ENCODE results near the gene PKN2. TPM values are rescaled to one million over a fixed set of nuclear protein-coding genes. Genes with fewer than 3 reads are reported as not detected.
A peak's percentile ranks its signal among the peaks of the same experiment; 100 is the strongest.

Gene PKN2
- total RNA-seq, 2 experiments from 2014 or later = 16.4 to 24.9 TPM

DNA sequence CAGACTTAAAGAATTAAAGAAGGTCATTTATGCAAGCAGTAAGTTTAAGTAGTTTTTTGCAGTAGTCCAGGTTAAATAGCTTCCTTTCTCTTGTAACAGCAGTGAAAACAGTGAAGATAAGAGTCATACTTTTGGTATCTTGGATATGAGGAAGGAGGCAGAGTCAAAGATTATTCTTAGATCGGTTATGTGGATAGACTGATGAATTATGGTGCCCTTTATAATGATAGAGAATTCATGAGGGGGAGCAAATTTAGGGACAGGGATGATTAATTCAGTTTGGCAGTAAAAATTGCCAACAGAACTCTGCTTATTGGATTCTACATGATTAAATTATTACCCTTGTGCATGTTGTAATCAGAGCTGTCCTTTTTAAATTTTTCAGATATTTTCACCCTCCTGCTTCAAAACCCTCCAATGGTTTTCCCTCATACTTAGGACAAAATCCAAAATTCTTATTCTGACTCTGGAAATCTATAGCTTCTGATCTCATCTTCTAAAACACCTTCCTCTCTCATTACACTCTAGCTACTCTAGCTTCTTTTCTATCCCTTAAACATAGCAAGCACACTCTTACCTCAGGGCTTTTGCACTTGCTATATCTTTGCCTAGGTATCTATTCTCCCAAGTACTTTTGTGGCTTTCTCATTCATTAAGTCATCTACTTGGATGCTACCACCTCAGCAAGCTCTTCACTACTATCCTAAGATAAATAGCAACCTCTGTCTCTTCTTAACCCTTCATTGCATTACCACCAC is 79.8 kb downstream of the PKN2 start:
- intact Hi-C loops (cut with DNase I, micrococcal nuclease) = no loop called here
- Mint-ChIP-seq H3K27ac (no peak overlapping the region), H3K36me3 (ENCODE audit: low read depth) (peaks cover 22% of the 10 kb centered on the region), H3K9me3 (ENCODE audit: low read depth) (no peaks in the 10 kb centered on the region), H3K4me1 (peaks cover 6% of the 10 kb centered on the region), H3K27me3 (no peaks in the 10 kb centered on the region), H3K4me3 (no peak overlapping the region)
- CTCF ChIA-PET = interaction anchor here (1.3 kb wide), 1 partner anchor 17 kb away, joined by 4 read pairs; no protein-coding TSS in a partner anchor
- POLR2A ChIA-PET = no interaction called here
- DNase-seq (no peak), ATAC-seq (no peak)

DNA sequence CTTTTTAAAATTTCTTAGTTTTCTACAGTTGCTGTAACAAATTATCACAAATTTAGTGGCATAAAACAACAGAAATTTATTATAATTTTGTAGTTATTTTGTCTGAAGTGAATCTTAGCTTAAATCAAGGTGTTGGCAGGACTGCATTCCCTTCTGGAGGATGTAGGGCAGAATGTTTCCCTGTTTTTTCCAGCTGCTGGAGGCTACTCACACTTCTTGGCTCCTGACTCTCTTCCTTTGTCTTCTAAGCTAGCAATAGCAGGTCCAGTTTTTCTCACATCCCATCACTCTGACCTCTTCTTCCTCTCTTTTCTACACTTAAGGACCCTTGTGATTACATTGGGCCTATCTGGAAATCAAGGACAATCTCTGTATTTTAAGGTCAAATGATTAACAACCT is 84.1 kb downstream of the PKN2 start:
- H3K27ac Mint-ChIP-seq = peak overlapping the region; percentile 20
- CTCF ChIA-PET = interaction anchor here (0.9 kb wide), 1 partner anchor 34 kb away, joined by 3 read pairs; no protein-coding TSS in a partner anchor
- DNase-seq (no peak), ATAC-seq (no peak)
- intact Hi-C loops (cut with DNase I, micrococcal nuclease) = no loop called here
- H3K4me1 Mint-ChIP-seq = peaks cover 8% of the 10 kb centered on the region
- no peaks in the 10 kb centered on the region for H3K27me3 Mint-ChIP-seq
- H3K9me3 Mint-ChIP-seq (ENCODE audit: low read depth) = no peaks in the 10 kb centered on the region
- H3K4me3 Mint-ChIP-seq = no peak overlapping the region
- POLR2A ChIA-PET = no interaction called here
- H3K36me3 Mint-ChIP-seq (ENCODE audit: low read depth) = peaks cover 23% of the 10 kb centered on the region

DNA sequence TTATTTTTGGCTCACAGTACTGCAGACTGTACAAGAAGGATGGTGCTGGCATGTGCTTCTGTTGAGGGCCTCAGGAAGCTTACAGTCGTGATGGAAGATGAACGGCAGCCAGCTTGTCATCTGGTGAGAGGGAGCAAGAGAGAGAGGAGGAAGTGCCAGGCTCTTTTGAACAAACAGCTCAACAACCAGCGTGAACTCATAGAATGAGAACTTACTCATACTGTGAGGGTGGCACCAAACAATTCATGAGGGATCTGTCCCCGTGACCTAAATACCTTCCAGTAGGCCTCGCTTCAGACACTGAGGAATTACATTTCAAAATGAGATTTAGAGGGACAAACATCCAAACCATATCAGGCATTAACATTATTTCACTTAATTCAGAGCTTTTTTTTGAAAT is 84.7 kb downstream of the PKN2 start:
- DNase-seq (no peak), ATAC-seq (no peak)
- H3K4me3 Mint-ChIP-seq = no peak overlapping the region
- peaks cover 29% of the 10 kb centered on the region for H3K36me3 Mint-ChIP-seq (ENCODE audit: low read depth)
- H3K27ac Mint-ChIP-seq = peak overlapping the region; percentile 10
- ChIA-PET CTCF (interaction anchor here (0.9 kb wide), 1 partner anchor 34 kb away, joined by 3 read pairs; no protein-coding TSS in a partner anchor), POLR2A (no interaction called here)
- peaks cover 14% of the 10 kb centered on the region for H3K4me1 Mint-ChIP-seq
- H3K27me3 Mint-ChIP-seq = no peaks in the 10 kb centered on the region
- no peaks in the 10 kb centered on the region for H3K9me3 Mint-ChIP-seq (ENCODE audit: low read depth)
- intact Hi-C loops (cut with DNase I, micrococcal nuclease) = no loop called here

DNA sequence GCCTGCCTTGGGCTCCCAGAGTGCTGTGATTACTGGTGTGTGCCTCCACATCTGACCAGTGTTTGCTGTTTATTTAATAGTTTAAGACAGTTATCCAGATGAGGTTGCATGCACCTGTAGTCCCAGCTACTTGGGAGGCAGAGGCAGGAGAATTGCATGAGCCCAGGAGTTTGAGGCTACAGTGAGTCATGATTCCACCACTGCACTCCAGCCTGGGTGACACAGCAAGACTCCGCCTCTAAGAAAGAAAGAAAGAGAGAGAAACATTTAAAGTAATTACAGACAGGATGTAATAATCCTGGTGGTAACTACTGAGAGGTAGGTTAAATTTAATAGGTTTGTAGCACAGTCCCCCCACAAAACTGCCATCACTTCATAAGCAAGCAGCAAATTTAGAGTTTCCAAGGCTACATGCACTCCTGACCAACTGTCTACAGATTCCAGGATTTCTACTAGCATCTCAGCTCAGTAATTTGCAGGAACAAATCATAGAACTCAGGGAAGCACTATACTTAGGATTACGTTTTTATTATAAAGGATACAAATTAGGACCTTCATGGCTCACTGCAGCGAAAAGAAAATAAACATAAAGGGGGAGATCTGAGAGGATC is 89.6 kb downstream of the PKN2 start:
- Mint-ChIP-seq H3K27me3 (no peaks in the 10 kb centered on the region), H3K4me3 (peak overlapping the region; percentile 31), H3K36me3 (ENCODE audit: low read depth) (peaks cover 57% of the 10 kb centered on the region), H3K27ac (peak overlapping the region; percentile 86), H3K9me3 (ENCODE audit: low read depth) (no peaks in the 10 kb centered on the region), H3K4me1 (peaks cover 23% of the 10 kb centered on the region)
- ATAC-seq = peak; percentile 84
- ChIA-PET CTCF (no interaction called here), POLR2A (interaction anchor here (0.6 kb wide), 1 partner anchor 71 kb away, joined by 3 read pairs; no protein-coding TSS in a partner anchor)
- intact Hi-C loops (cut with DNase I, micrococcal nuclease) = no loop called here
- peak; percentile 44 for DNase-seq

DNA sequence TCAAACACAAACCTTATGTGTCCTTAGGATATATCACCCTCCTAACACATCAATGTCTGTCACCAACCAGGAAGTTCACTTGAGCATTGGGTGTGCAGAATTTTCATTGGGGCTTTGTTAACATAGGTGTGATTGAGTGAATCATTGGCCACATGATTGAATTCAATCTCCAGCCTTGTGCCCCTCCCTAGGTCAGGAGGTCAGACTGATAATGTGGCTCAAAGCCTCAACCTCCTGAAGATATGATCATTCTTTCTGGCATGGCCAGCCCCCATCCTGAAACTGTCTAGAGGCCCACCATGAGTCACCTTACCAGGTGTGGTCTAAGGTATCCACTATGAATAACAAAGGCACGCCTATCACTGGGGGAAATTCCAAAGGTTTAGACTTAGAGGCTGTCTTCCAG is 90.1 kb downstream of the PKN2 start:
- Mint-ChIP-seq H3K9me3 (ENCODE audit: low read depth) (no peaks in the 10 kb centered on the region), H3K27me3 (no peaks in the 10 kb centered on the region), H3K27ac (peak overlapping the region; percentile 86), H3K36me3 (ENCODE audit: low read depth) (peaks cover 55% of the 10 kb centered on the region), H3K4me3 (no peak overlapping the region), H3K4me1 (peaks cover 22% of the 10 kb centered on the region)
- ChIA-PET POLR2A (no interaction called here), CTCF (no interaction called here)
- intact Hi-C loops (cut with DNase I, micrococcal nuclease) = no loop called here
- DNase-seq (peak; percentile 60), ATAC-seq (peak; percentile 87)

DNA sequence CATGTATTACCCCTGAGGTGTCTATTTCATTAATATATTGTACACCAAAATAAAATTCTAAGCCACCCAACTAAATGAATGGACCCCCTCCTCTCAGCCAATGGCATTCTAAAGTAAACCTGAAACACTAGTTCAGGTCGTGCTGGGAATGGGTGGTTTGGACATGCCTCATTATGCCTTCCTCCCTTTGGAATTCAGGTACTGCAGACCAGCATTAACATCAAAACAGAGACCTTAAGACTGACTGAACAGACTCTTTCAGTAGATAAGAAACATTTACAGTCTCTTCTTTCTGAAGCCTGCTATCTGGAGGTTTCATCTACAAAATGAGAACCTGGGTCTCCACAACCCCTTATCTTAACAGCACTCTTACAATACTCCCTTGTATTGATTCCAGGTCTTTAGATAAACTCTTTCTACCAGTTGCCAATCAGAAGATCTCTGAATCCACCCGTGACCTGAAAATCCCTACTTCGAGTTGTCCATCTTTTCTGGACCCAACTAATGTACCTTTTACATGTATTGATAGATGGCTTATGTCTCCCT is 93.6 kb downstream of the PKN2 start:
- DNase-seq (no peak), ATAC-seq (no peak)
- intact Hi-C loops (cut with DNase I, micrococcal nuclease) = no loop called here
- POLR2A ChIA-PET = no interaction called here
- Mint-ChIP-seq H3K9me3 (ENCODE audit: low read depth) (no peaks in the 10 kb centered on the region), H3K27me3 (no peaks in the 10 kb centered on the region), H3K4me1 (peaks cover 22% of the 10 kb centered on the region), H3K4me3 (no peak overlapping the region), H3K36me3 (ENCODE audit: low read depth) (peaks cover 46% of the 10 kb centered on the region), H3K27ac (no peak overlapping the region)
- CTCF ChIA-PET = interaction anchor here (1.5 kb wide), 1 partner anchor 17 kb away, joined by 4 read pairs; no protein-coding TSS in a partner anchor

DNA sequence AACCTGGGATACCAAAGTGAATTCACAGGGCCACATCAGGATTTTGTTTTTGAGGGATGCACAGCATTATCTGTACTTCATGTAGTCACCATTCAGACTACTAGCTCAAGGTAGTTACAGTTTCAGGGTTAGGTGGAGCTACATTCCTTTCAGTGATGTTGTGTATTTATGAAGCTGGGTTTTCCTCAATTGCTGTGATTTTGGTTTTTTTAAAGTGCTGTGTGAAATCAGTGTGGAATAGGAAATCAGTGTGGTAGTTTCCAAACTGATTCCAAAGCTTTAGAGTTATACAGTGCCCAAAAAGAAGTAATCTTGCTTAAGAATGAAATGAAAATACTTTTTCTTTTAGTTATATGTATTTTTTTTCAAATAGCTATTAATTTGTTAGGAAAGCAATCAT is 95.8 kb downstream of the PKN2 start:
- ChIA-PET POLR2A (no interaction called here), CTCF (interaction anchor here (0.8 kb wide), 1 partner anchor 97 kb away, joined by 3 read pairs; no protein-coding TSS in a partner anchor)
- DNase-seq (no peak), ATAC-seq (no peak)
- Mint-ChIP-seq H3K4me3 (no peak overlapping the region), H3K36me3 (ENCODE audit: low read depth) (peaks cover 35% of the 10 kb centered on the region), H3K4me1 (peaks cover 4% of the 10 kb centered on the region), H3K27me3 (no peaks in the 10 kb centered on the region), H3K9me3 (ENCODE audit: low read depth) (no peaks in the 10 kb centered on the region), H3K27ac (no peak overlapping the region)
- intact Hi-C loops (cut with DNase I, micrococcal nuclease) = no loop called here

DNA sequence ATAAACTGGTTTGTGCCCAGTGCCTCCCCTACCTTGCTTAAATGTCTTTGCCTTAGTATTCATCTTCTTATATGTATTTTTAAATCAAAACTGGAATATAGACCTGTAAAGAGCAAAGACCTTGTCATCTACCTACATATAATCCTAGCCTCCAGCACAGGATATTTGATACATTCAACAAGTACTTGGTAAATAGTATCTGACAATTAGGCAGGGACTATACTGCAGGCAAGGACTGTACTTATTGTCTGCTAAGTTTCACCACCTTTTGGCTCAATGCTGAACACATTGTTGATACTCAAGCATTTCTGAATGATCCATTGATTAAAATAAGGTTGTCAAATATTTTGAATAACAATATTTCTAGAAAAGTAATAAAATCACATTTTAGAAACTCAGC is 96.4 kb downstream of the PKN2 start:
- no peak for DNase-seq
- Mint-ChIP-seq H3K9me3 (ENCODE audit: low read depth) (no peaks in the 10 kb centered on the region), H3K27me3 (no peaks in the 10 kb centered on the region), H3K4me1 (peaks cover 2% of the 10 kb centered on the region), H3K36me3 (ENCODE audit: low read depth) (peaks cover 33% of the 10 kb centered on the region), H3K4me3 (no peak overlapping the region), H3K27ac (no peak overlapping the region)
- POLR2A ChIA-PET = no interaction called here
- ATAC-seq = no peak
- CTCF ChIA-PET = interaction anchor here (0.8 to 1.6 kb wide), 3 partner anchors 17 to 96 kb away, joined by 3 to 4 read pairs (median 3); no protein-coding TSS in a partner anchor
- intact Hi-C loops (cut with DNase I, micrococcal nuclease) = no loop called here

DNA sequence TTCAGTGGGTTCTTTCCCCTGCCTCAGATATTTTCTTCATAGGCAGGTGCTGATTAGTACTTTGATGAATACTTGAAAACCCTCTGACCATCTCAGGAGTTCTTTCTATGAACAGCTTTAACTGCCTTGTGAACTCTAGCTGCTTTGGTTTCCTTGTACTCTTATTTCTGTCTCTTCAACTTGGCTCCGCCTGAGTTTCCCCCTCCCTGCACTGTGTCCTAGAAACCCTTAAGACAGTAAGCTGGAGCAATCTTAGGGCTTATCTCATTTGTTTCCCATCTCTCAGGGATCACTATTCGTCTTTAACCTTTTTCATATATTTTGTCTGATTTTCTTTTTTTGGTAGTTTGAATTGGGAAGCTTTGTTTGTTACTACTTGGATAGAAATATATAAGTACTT is 99.1 kb downstream of the PKN2 start:
- H3K27me3 Mint-ChIP-seq = no peaks in the 10 kb centered on the region
- no peak overlapping the region for H3K4me3 Mint-ChIP-seq
- H3K36me3 Mint-ChIP-seq (ENCODE audit: low read depth) = peaks cover 17% of the 10 kb centered on the region
- peaks cover 2% of the 10 kb centered on the region for H3K4me1 Mint-ChIP-seq
- POLR2A ChIA-PET = interaction anchor here (0.7 kb wide), 1 partner anchor 54 kb away, joined by 4 read pairs; no protein-coding TSS in a partner anchor
- CTCF ChIA-PET = no interaction called here
- DNase-seq = no peak
- H3K27ac Mint-ChIP-seq = no peak overlapping the region
- intact Hi-C loops (cut with DNase I, micrococcal nuclease) = no loop called here
- H3K9me3 Mint-ChIP-seq (ENCODE audit: low read depth) = no peaks in the 10 kb centered on the region
- ATAC-seq = no peak

DNA sequence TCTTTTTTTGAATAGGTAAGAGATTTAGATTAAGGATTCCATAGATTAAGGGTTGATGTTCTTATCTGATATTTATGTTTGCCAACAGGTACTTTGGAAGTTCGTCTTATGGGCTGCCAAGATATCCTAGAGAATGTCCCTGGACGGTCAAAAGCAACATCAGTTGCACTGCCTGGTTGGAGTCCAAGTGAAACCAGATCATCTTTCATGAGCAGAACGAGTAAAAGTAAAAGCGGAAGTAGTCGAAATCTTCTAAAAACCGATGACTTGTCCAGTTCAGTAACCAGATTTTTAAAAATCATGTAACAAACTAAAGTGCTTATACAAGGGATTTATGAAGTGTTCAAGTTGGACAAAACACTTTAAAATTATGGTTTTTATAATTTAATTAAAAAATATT is 100.5 kb downstream of the PKN2 start:
- POLR2A ChIA-PET = no interaction called here
- Mint-ChIP-seq H3K27ac (no peak overlapping the region), H3K27me3 (no peaks in the 10 kb centered on the region), H3K4me3 (no peak overlapping the region), H3K36me3 (ENCODE audit: low read depth) (peaks cover 18% of the 10 kb centered on the region), H3K9me3 (ENCODE audit: low read depth) (no peaks in the 10 kb centered on the region), H3K4me1 (no peaks in the 10 kb centered on the region)
- intact Hi-C loops (cut with DNase I, micrococcal nuclease) = no loop called here
- ATAC-seq (no peak), DNase-seq (no peak)
- CTCF ChIA-PET = no interaction called here

DNA sequence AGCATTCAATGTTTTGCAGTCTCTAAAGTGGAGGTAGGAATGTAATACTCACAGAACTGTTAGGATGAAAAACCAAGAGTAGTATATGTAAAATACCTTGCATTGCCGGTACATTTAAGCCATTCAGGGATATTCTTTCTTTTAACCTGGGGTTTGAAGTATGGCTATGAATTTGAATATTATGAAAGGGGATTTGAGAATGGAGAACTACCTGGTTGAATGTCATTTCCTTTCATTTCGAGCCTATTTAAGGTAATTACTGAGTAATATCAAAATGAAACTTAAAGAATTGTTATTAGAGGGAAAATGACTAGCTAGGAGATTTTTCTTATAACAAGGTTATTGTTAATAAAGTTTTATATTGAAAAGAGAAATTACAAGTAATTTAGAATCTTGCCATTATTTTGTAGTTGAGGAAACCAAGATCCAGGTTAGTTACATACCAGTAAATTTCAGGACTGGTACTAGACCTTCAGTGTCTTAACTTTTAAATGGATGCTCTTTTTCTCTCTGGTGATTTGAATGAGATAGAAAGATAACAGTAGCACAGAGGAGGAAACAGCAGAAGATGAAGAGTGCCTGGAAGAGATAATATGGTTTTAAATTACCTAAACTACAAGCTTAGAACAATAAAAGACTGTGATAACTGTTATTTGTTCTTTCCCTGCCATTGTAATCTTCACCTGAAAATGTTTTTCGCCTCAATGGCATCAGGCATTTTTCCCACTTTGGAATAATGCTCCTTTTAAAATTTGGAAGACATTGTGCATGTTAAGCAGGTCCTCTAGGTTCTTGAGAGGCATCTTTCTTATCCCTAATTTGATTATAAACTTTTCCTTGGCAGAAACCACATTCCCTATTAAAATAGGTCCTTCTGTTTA is 103.2 kb downstream of the PKN2 start:
- Mint-ChIP-seq H3K4me1 (no peaks in the 10 kb centered on the region), H3K27ac (no peak overlapping the region), H3K36me3 (ENCODE audit: low read depth) (peaks cover 18% of the 10 kb centered on the region), H3K4me3 (no peak overlapping the region), H3K27me3 (no peaks in the 10 kb centered on the region), H3K9me3 (ENCODE audit: low read depth) (no peaks in the 10 kb centered on the region)
- no peak for ATAC-seq
- POLR2A ChIA-PET = no interaction called here
- intact Hi-C loops (cut with DNase I, micrococcal nuclease) = no loop called here
- CTCF ChIA-PET = interaction anchor here (1.2 to 1.4 kb wide), 2 partner anchors 12 to 89 kb away, joined by 3 read pairs; no protein-coding TSS in a partner anchor
- no peak for DNase-seq

All from activated CD4-positive, alpha-beta T cell treated with anti-CD3 and anti-CD28 coated beads for 36 hours (primary cell).